Stimulated activated CD8-positive, alpha-beta memory T cell treated with anti-CD3 and anti-CD28 coated beads, Interleukin-15, amount 100 ng/mL, for 4 hours (primary cell): Measurements from ENCODE around the gene BTG4.

Experiments used
- DNase-seq, 2 donors: peaks; one replicate each; pipeline ENCODE4 v3.0.0-alpha.2; 2020; ENCODE audit warnings: low read depth in 2 of 2

The BTG4 gene

DNA sequence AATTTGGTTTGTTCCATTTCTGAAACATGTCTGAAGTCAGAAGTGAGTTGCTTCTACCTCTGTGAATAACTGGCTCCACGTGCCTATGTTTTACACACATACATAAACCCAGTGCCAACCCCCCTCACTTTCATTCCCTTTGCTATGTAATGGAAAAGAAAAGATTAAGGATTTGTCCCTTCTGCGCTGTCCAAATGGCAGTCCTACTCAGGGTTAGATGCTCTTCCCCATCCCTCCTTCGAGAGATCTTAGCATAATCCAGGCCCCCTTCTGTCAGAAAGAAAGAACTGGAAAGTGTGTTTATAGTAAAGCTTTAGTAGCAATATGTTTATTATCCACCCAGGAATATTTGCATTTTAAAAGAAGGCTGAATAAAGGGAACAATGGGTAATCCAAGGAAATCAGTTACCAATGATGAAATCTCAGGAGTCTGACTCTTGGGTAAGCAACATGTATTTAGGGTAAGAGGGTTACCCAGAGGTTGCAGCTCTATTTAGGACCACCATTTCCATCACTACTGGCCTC, 25.2 kb upstream of the BTG4 start:
- DNase-seq, result no peak

DNA sequence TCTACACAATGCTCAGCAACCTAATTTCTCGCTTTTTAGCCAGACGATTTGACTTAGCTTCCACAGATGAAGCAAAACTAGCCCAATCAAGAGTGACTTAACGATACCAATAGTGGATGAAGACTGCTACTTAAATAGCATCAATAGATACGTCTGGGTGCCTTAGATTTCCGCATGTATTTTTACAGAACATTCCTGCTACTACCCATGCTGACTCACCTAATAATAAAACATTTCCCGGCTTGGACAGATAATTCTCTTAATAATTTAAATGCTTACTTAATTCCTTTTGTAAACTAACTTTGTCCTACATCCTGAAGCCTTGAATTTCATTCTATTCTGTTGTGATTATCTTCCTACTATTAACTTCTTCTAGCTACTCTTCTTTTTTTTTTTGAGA, 23.1 kb upstream of the BTG4 start:
- no peak for DNase-seq

DNA sequence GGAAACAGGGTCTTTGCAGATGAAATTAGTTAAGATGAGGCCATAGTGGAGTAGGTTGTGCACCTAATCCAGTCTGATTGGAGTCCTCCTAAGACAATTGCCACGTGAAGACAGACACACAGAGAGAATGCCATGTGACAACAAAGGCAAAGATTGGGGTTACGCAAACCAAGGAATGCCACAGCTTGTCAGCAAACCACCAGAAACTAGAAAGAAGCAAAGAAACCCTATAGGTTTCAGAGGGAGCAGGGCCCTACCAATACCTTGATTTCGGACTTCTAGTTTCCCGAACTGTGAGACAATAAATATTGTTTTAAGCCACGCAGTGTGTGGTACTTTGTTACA, 20.2 kb upstream of the BTG4 start:
- DNase-seq, result no peak

DNA sequence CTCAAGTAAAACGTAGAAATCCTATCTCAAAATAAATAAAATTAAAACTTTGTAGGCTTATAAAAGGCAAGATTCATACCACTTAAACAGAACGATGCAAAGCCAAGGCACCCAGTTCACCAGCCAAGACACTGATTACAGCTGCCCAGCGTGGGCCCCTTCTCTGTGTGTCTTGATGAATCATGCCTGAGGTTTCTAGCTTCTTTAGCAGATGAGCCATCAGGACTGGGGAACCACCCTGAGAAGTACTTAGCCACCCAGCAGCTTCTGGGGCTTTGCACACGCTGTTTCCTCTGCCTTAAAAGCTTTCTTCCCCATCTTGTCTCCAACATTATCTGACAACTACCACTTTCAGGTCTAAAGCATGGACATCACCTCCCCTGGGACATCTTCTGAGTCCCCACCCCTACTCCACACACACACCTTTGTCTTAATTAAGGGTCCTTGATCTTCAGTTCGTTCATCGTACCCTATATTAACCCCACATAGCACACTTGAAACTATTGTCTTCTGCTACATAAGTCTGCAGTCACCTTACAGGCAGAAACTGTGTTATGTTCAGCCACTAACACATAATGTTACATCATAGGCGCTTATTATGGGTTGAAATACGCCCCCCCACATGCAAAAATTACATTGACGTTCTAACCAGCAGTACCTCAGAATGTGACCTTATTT, 19.6 kb upstream of the BTG4 start:
- peak in 1 of 2 donors; percentile 46 for DNase-seq

DNA sequence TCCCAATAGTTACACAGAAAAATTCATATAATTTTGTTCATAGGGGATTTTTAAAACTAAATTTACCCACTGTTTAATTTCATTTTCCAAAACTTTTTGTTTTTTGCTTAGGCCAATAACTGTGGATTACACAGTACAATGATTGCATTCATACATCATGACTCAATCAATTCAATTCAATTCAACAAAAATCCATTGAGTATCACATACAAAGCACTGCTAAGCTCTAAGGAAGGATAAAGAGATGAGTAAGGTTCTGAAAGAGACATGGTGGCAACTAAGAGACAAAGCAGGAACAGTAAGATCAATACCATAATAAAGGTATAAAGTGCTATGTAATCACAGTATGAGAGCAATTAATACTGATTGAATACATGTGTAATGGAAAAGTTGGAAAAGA, 18.9 kb upstream of the BTG4 start:
- no peak for DNase-seq

DNA sequence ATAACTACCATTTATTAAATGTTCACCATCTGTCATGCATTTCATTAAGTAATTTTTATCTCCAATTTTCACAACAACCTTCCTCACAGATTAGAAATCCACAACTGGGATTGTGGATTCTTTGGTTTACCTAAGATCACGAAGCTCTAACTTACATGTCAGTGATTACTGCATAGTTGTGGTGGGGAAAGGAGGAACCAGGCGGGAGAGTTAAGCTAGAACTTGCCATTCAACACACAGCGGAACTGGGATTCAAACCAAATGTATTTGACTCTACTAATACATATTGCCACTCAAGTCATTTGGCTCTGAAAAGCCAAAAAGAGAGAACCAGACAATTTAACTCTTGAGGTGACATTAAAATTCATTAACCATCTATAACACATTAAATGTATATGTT, 17.9 kb upstream of the BTG4 start:
- DNase-seq, result no peak

DNA sequence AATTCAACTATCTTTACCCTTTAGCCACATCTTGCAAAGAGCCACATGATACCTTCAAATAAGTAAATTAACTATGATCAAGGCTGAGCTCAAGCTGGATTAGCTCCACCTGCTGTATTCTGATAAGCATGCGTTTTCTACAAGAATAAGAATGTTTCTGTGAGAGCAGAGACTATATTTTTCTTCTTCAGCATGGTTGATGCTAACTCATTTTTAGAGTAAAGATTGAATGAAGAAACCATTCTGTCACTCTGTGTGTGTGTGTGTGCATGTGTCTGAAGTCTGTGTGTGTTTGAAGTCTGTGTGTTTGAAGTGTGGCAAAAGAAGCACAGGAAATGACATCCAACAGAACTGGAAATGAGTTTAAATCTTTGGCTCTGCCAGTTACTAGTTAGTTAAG, 16.4 kb upstream of the BTG4 start:
- no peak for DNase-seq

DNA sequence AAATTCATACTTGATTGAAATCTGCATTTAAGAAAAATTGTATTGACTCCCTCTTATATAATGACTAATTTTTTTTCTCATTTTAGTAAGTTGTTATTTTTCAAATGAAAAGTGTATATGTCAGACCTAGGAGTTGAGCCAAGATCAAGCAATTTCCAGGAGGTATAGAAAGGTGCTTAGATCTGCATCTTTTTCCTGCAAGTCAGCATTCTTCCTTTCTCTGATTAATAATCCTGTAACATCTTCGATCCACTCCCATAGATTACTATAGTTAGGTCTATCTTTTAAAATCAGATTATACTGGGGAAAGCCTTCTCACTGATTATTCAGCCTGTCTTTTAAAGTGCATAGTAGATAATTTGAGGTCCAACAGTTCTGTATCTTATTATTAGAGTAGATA, 15.1 kb upstream of the BTG4 start:
- no peak for DNase-seq

DNA sequence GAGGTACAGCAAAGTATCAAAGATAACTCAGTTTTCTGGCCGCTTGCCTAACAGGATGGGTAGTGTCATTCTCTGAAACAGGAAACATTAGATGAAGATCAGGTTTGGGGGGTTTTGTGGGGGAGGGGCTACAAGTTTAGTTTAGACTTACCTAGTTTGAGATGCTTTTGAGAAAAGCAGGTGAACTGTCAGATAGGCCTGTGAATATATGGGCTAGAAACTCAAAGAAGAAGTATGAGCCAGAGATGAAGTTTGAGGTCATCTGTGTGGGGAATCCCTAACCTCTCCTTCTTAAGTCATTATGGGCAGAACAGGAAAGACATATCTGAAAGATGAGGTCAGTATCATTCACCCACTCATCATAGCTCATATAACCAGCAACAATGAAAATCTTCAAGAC, 14.3 kb upstream of the BTG4 start:
- no peak for DNase-seq

DNA sequence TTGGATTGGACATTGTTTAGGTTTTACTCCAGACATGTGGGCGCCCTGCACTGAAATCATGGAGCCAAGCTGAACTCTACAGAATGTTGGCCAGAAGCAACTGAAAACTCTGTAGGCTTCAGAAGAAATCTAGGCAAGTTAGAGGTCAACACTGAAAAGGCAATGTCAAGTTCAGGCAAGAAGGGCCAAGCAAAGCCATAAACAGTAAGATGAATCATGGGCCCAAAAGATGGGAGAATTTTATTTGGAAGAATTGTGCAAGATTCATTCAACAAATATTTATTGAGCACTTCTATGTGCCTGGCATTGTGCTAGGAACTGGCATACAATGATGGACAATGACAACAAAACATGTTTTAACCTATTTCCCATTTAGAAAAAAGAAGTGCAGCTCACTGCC, 13.3 kb upstream of the BTG4 start:
- DNase-seq, result no peak

DNA sequence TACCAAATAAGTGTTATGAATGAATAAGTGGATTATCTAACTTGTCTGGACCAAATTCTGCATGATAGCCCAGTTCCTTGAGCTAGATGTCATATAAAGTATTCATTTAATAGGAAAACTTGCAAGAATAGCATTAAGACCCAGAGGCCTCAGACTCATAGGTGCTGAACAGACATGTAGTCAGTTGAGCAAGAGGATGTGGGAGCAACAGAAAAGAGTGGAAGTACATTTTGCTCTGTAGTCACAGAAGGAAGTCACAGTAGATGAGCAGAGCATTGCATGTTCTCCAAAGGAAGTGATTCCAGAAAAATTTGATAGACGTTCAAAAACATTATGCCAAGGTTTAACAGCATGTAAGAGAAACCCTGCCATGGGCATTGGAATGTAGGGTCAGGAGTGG, 11.9 kb upstream of the BTG4 start:
- no peak for DNase-seq

DNA sequence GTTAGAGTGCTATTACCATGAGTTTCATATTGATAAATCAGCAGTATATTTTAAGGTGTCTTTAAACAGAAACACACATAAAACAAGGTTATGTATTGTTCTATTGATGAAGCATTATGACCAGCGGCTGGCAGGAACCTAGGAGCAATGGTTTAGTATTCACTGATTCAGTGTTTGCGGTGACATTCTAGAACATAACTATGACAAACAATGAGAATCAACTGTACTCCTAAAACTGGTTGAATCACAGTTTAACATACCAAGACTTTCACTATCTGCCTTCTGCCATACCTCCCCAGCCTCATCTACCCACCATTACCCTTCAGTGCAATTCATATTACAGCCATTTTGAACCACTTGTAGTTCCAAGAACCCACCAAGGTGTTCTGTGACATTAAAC, 11.2 kb upstream of the BTG4 start:
- no peak for DNase-seq

DNA sequence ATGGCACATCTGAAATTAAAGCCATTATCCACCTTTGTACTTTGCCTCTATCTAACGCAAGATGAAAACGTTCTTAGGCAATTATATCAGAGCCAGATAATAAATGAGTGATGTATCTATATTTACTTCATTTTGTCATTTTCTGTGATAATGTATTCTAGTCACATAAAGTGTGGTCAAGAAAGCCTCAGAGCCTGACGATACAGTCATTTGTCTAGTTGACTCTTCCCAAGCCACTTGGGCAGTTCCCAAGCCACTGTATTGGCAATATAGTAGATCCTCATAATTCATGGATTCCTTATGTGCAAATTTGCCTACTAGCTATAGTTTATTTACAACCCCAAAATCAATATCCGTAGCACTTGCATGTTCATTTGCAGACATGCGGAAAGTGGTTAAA, 10.2 kb upstream of the BTG4 start:
- no peak for DNase-seq

DNA sequence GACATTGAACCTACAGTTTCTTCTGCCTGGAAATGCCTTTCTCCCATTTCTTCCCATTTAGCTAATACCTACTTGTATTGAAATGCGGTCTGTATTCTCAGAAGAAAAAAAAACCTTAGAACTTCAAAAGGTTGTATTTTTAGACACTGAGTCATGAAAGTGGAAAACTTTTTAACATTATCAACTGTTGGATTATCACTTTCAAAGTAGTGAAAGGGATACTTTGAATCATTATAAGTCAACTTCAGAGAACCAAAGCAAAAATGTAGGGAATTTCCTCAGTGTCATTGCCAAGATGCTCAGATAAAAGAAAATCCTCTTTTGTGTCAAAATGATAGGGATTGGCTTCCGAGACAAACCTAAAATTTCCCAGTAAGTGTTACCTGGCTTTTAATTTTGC, 8.9 kb upstream of the BTG4 start:
- no peak for DNase-seq

DNA sequence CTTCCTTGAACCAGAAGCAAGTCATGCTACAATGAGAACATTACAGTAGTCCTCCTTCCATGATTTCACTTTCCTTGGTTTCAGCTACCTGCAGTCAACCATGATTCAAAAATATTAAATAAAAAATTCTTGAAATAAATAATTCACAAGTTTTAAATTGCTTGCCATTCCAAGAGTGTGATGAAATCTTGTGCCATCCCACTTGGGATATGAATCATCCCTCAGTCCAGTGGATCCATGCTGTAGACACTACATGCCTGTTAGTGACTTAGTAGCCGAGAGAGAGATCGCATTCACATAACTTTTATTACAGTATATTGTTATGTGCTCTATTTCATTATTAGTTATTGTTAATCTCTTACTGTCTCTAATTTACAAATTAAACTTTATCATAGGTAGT, 8.4 kb upstream of the BTG4 start:
- no peak for DNase-seq

DNA sequence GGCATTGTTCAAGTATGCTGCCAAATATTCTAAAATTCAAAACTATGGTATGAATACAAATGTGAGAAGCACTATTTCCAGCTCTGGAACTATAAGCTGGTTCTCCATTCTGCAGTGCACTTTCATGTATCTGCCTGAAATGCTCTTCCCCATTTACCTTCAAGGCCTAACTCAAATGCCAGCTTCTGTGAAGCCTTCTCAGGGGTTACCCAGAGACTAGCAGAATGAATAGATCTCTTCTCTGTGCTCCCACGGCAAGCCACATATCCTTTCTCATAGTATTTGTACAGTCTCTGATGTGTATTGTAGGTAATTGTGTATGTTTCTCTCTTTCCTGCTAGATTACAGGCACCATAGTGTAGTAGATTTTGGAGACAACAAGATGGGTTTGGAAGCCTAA, 6.5 kb upstream of the BTG4 start:
- no peak for DNase-seq

DNA sequence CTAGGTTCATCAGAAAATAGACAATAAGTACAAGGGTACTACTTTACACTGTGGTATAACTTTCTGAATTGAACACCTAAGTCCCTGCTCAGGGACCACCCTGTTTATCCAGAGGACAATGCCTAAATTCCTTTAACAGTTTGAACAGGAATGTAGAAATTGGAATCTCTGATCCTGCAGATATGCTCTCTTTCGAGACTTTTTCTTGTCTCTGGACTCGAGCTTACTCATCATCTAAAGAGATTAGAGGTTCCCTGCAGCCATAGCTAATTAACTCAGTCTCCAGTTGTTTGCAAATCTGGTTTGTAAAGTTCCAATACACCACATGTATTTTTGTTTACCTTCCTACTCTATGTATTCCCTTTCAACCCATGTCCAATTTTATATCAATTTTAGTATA, 3.4 kb upstream of the BTG4 start:
- no peak for DNase-seq

DNA sequence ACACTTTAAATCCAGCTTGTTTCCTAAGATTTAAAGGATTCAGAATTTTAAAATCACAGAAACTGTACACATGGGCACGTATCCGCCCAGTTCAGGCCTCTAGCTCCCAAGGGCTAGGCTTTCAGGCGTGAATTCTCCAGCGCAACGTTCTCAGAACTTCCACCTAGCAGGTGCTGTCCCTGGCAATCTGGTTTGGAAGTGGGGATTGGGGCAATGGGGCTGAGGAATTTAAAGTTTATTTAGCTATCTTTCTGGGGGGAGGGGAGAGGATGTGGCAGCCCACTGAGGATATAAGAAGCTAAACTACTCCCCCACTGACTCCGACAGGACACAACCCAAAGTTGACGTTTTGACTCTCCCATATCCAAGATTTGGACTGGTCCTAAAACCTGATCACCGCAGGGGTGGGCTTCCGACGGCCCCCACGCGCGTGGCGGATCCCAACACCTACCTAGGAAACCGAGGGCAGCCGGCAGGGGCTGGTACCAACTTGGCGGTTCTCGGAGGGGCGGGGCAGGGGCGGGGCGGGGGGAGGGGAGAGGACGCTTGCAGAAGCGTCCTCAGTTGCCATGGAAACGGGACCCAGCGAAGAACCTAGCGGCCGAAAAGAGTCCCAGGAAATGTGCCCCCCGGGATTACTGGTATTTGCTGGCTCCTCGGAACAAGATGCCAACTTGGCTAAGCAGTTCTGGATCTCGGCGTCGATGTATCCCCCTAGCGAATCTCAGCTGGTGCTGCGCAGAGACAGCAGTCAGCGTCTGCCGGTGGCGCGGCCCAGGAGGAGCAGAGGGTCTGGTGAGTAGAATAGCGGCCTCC, 2.2 kb upstream of the BTG4 start, which contains the start of gene HOATZ:
Gene HOATZ (plus strand): TSS at position 563 of the 816 bp plus-strand sequence. CDS start 7 bp downstream, at position 570.
- DNase-seq, result no peak

DNA sequence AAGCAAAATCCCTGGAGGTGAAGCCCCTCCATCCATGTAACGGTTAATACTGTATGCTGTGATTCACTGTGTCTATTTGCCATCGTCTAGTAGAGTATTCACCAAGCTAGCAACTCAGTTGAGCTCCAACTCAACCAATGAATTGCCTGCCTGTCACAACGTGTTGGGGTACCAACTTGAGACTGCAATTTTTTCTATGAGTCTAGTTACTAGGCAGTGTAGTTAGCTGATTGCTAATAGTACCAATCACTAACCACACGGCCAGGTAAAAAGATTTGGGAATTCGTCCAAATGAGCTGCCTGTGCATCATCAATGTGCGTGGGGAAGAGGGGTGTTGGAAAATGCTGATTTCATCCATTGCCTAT, 1.0 kb upstream of the BTG4 start:
- no peak for DNase-seq

DNA sequence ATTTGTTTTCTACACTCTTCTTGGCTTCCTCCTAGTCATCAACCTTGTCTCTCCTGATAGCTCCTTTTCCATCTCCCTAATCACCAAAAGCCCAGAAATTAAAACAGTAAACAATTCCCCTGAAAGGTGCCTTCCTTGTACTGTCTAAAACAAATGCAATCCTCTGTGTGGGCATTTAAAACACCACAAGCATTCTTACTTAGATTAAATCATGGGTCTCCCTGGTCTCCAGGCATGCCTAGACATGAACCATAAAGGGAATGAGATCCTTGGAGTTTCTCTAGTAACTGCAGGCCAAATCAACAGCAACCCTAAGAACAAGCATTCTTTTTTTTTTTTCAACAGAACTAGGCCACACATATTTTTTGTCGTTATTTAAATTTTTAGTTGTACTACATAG, 1.9 kb downstream of the BTG4 start:
- no peak for DNase-seq

DNA sequence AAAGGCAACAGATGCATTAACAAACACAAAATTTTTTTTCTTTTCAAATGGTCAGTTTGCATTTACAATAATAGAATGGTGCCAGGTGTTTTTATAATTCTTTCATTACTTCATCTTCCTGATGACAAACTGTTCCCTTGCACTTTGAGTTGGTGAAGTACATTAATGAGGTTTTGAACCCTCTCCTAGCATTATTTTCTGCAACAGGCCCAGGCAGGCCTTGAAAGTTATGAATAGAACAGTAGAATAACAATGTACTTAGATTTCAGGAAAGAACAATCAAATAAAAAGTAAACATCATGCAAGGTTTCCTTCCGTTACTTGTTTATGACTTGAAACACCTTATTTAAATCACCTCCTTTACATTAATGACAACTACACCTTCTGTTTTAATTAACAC, 9.6 kb downstream of the BTG4 start:
- no peak for DNase-seq

DNA sequence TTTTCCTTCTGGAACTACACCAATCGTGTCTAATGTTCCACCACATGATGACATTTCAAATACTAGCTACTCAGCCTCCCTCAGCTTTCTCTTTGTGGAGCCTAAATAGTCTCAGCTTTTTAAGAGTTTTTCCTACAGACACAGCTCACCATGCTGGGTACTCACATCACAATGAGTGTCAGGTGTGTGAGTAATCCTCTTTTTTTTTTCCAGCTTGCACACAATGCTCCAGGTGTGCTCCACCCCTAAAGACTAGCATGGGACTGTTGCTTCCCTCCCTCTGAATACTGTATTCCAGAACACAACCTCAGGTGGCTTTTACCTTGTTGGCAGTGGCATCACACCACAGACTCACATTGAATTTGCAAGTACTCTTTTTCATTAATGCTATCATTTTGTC, 11.7 kb downstream of the BTG4 start:
- no peak for DNase-seq

DNA sequence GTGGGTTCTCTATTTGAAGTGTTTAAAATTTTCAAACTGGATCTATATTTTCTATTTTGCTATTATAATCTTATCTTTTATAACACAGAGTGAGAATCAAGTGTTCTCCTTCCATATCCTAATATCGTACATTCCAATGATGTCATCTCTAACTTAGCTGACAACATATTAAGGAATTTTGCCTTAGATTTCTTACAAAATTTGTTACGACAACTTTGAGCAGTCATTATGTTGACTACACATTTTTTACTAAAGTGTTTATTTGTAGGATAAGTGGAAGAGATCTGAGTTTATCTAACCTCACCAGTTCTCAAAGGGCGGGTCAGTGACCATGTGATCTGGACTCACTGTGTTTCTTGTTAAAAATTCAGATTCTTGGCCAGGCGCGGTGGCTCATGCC, 12.7 kb downstream of the BTG4 start:
- no peak for DNase-seq

DNA sequence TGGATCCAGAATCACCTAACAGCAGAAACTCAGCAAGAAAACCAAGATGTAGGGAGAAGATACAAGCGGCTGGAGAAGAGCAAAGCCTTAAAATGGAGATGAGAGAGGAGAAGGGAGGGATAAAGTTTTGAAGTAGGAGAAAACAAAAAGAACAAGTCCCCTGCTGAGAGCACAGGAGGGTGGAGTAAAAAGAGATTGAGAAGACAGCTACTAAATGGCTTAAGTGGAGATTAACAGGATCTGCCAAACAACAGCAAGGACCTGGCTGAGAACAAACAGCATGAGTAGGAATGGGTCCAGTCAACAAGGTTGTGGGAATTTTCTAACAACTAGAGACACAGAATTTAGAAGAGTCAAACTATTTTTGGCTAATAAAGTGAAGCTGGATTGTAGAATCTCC, 18.1 kb downstream of the BTG4 start:
- no peak for DNase-seq
